ENCODE results near the gene DIAPH3.

GRCh38 chr13:60137911-60138560 lies 25.7 kb downstream of the DIAPH3 start:
- TF ChIP-seq, protein P1, sequence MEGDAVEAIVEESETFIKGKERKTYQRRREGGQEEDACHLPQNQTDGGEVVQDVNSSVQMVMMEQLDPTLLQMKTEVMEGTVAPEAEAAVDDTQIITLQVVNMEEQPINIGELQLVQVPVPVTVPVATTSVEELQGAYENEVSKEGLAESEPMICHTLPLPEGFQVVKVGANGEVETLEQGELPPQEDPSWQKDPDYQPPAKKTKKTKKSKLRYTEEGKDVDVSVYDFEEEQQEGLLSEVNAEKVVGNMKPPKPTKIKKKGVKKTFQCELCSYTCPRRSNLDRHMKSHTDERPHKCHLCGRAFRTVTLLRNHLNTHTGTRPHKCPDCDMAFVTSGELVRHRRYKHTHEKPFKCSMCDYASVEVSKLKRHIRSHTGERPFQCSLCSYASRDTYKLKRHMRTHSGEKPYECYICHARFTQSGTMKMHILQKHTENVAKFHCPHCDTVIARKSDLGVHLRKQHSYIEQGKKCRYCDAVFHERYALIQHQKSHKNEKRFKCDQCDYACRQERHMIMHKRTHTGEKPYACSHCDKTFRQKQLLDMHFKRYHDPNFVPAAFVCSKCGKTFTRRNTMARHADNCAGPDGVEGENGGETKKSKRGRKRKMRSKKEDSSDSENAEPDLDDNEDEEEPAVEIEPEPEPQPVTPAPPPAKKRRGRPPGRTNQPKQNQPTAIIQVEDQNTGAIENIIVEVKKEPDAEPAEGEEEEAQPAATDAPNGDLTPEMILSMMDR (IDR thresholded peaks at IDR 0.05) = no peak
- no peak for TF ChIP-seq ZFX (IDR thresholded peaks at IDR 0.05; ENCODE audit: borderline replicate concordance)

Measured in 22Rv1 (cell line).